D721Med (cell line): ENCODE measurements around the gene S100A11.

Source experiments
- DNase-seq: peaks from one replicate; pipeline ENCODE4 v3.0.0; 2011; ENCODE audit warnings: low spot score; ENCODE audit not compliant: insufficient read length
- FAIRE-seq: peaks from 2 replicates; lab custom pipeline; 2011; peaks lifted over from hg19 to GRCh38; lab: Jason Lieb, UNC
- TF ChIP-seq, protein P1 (sequence below): IDR thresholded peaks from 2 replicates; pipeline ENCODE4 v1.5.1; 2012; ENCODE audit warnings: mild to moderate bottlenecking, control low read depth; ENCODE audit not compliant: insufficient read depth; ENCODE audit errors: missing control alignments

S100A11 gene

DNA sequence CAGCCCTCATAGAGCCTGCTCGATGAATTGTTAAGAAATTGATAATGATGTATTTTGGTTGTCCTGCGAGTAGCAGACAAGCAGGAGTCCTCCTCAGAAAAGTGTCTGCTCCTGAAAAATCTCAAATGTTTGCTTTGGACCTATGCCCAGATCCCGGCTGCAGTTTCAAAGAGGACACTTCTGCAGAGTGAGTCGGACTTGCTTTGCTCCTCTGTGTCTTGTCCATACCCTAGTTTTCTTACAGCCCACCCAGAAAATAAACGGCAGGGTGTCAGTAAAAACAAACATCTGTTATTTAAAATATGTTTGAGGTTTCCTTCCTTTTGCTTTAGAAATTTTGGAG lies 46.0 kb downstream of the S100A11 start:
- DNase-seq (no peak), FAIRE-seq (no peak)
- TF ChIP-seq, protein P1, sequence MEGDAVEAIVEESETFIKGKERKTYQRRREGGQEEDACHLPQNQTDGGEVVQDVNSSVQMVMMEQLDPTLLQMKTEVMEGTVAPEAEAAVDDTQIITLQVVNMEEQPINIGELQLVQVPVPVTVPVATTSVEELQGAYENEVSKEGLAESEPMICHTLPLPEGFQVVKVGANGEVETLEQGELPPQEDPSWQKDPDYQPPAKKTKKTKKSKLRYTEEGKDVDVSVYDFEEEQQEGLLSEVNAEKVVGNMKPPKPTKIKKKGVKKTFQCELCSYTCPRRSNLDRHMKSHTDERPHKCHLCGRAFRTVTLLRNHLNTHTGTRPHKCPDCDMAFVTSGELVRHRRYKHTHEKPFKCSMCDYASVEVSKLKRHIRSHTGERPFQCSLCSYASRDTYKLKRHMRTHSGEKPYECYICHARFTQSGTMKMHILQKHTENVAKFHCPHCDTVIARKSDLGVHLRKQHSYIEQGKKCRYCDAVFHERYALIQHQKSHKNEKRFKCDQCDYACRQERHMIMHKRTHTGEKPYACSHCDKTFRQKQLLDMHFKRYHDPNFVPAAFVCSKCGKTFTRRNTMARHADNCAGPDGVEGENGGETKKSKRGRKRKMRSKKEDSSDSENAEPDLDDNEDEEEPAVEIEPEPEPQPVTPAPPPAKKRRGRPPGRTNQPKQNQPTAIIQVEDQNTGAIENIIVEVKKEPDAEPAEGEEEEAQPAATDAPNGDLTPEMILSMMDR = no peak

DNA sequence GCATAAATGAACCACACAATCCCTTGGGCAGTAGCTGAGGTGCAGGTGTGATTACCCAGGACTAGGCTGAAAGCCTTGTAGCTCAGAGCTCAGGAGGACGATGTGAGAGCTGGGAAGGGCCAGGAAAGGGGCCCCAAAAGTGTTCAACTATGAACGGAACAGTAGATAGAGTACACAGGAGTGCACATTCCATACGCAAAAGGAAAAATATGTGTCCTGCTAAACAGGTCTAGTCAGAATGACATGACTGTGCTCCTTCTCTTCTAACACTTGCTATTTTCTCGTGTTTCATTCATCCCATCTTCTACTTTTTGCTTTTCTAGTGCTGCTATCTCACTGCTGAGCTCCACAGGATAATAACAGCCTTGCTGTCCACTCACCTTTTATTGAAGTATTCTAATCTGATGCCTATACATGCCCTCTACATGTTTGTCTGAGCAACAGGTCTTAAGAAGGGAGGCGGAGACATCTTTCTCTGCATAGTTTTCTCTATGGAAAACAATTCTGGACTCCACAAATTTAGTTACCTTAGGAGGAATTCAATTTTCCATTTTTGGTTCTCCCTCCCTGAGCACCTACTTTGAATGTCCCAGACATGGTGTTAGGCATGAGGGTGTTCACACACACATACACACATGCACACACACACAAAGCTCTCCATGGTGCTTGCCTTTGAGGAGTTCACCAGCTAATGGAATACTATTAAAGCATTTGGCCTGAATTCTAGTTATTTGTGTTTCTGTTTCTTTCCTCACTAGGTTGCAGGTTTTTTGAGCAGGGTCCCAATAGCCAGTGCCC lies 46.5 kb downstream of the S100A11 start:
- no peak for DNase-seq

DNA sequence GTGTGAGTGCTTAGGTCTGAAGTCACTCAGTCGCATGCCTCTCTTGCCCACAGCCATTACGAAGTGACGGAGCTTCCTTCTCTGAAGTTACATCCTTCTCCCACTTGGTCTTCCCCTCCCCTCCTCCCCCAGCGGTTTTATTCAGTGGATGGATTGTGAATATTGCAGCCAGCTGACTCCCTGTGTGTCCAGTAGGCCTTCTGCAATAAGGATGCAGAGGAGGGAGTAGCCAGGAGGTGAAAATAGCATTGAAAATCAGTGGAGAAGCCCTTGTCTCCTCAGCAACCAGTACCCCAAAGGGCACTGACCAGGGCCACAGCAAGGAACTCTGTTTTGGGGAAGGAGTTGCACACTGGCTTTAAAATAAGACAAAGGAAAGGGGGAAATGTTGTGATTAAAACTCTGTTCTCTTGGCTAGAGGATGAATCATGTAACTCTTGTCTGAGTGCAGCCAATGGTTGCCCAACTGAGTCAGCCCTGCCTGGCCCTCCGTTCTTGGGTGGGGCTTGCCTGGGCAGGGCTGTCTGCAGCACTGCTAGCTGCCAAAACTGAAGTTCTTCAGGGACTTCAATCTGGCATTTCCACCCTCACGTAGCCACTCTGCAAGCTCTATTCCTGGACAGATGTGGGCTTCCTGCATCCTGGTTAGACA lies 47.5 kb downstream of the S100A11 start:
- FAIRE-seq = no peak
- DNase-seq = no peak
- TF ChIP-seq, protein P1 = no peak

More for the DNA sequence above, 46.5 kb downstream of the S100A11 start:
- TF ChIP-seq, protein P1 = no peak
- FAIRE-seq = no peak

DNA sequence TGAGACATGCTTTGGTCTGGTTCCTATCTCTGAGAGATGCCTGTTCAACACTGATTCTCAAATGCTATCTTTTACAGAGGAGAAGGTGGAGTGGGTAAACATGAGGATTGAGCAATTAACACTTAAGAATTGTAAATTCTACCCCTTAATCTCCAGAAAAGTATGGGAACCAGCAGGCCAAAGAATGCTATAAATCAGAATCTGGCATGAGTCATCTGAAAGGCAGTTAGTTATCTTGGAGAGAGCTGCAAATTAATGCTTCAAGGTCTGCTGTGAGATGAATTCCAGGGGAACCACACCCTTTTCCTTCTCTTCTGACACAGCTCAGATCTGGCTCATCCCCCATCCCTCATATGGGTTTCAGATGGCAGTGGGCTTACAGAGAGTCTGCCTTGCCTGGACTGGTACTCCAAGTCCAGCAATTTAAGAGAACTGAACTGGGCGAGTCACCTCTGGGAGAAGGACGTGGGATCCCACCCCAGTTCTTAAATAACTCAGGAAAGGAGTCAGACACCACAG lies 48.3 kb downstream of the S100A11 start:
- TF ChIP-seq, protein P1 = no peak
- FAIRE-seq = no peak

DNA sequence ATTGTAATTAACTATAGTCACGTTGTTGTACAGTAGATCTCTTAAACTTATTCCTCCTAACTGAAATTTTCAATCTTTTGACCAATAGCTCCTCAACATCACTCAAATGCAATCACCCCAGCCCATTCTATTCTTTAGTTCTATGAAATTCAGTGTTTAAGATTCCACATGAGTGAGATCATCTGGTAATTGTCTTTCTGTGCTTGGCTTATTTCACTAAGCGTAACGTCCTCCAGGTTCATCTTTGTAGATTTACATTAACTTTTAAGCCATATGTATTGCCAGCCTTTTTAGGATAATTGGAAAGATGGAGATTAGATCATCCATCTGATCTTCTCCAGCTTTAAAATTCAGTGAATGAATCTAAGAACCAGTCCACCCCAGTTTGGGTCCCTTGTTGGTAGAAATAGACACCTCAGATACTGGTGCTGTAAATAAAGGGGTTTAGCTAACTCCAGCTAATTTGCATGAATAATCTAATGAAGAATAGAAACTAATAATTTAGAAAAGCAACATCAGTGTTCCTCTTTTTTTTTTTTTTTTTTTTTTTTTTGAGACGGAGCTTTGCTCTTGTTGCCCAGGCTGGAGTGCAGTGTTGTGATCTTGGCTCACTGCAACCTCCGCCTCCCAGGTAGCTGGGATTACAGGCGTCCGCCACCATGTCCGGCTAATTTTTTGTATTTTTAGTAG lies 50.2 kb downstream of the S100A11 start:
- DNase-seq = no peak
- TF ChIP-seq, protein P1 = no peak
- FAIRE-seq = no peak

More for the DNA sequence above, 48.3 kb downstream of the S100A11 start:
- DNase-seq = no peak

DNA sequence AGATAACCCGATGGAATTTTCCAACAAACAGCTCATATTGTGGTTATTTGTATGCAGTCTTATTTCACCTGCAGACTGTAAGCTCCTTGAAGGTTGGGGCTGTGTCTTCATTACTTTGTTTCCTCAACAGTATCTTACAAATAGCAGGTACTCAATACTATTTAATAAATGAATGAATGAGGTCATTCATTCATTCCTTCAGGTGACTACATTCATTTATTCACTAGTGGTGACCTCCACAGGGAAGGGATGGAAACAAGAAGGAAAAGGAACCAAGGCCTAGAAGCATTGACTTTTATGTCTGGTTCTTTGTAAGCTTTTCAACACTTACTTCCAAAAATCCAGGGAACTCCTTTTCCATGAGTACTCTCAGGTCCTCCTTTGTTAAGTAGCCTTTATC lies 51.0 kb downstream of the S100A11 start:
- FAIRE-seq (no peak), DNase-seq (no peak)
- TF ChIP-seq, protein P1 = no peak

DNA sequence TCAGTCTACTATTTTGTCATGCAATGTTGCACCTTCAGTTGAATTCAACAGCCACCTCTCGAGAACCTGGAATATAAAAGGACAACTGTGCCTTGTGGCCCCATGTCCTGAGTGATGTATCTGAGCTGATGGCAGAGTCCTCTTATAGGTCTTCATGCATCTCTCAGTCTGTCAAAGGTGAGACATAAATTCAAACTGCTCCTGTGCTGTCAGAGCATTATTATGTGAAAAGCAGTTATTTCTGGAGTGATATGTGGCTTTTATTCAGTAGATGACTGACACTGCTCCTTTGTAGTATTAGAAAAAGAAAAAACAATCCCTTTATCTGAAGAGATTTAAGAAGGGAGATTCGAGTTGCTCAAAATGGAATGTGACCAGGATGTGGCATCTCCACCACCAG lies 51.5 kb downstream of the S100A11 start:
- FAIRE-seq = no peak
- TF ChIP-seq, protein P1 = no peak
- DNase-seq = no peak
